Measurements from ENCODE around the gene WASF2. TPM values are rescaled to one million over a fixed set of nuclear protein-coding genes. Genes with fewer than 3 reads are reported as not detected.
A peak's percentile ranks its signal among the peaks of the same experiment; 100 is the strongest.
"Not testable (repeated sequence)": the region's sequence is repeated elsewhere in the genome, so short reads cannot be mapped to it uniquely, and the experiment has no call there.

WASF2 gene
- total RNA-seq, 1 donor from 2014 or later = 40.3 TPM

- no peak for DNase-seq
Measured at GRCh38 chr1:27397749-27398148, 92.2 kb downstream of the WASF2 start.

- DNase-seq = peak; percentile 47
Measured at GRCh38 chr1:27397110-27397509, 92.9 kb downstream of the WASF2 start.

GRCh38 chr1:27395441-27396195, 94.3 kb downstream of the WASF2 start:
- DNase-seq = peak; percentile 88

GRCh38 chr1:27394925-27395324, 95.0 kb downstream of the WASF2 start:
- DNase-seq = no peak

GRCh38 chr1:27394282-27394658, 95.7 kb downstream of the WASF2 start:
- DNase-seq = no peak

GRCh38 chr1:27393641-27394281, 96.2 kb downstream of the WASF2 start:
- DNase-seq = no peak

GRCh38 chr1:27392778-27393635, 97.0 kb downstream of the WASF2 start:
- no peak for DNase-seq

- DNase-seq = peak; percentile 96
Measured at GRCh38 chr1:27392096-27392777, 97.7 kb downstream of the WASF2 start, which contains the start of gene GPR3. TSS of gene GPR3 (plus strand) at chr1:27392622. CDS start at chr1:27393799, 1,177 bp downstream.

GRCh38 chr1:27391511-27392095, 98.4 kb downstream of the WASF2 start:
- DNase-seq = peak; percentile 65

GRCh38 chr1:27388337-27389005, 101.5 kb downstream of the WASF2 start:
- peak; percentile 63 for DNase-seq

GRCh38 chr1:27384797-27385196, 105.2 kb downstream of the WASF2 start:
- DNase-seq = not testable (repeated sequence)

- no peak for DNase-seq
Measured at GRCh38 chr1:27383661-27384060, 106.3 kb downstream of the WASF2 start.

GRCh38 chr1:27383039-27383605, 106.8 kb downstream of the WASF2 start, which contains the start of gene CD164L2:
TSS of gene CD164L2 (minus strand) at chr1:27383333. CDS start at chr1:27383239, 94 bp downstream.
- DNase-seq = peak; percentile 34

GRCh38 chr1:27381969-27382762, 107.8 kb downstream of the WASF2 start:
- DNase-seq = no peak

- DNase-seq = no peak
Measured at GRCh38 chr1:27380766-27381733, 108.9 kb downstream of the WASF2 start.

- DNase-seq = no peak
Measured at GRCh38 chr1:27380224-27380623, 109.7 kb downstream of the WASF2 start.

GRCh38 chr1:27379564-27380122, 110.3 kb downstream of the WASF2 start:
- DNase-seq = no peak

All from tongue (tissue), 2 donors.